Fibroblast of mammary gland (primary cell): ENCODE measurements around the gene PROC.

Experiments
- DNase-seq: peaks from one replicate; pipeline ENCODE4 v3.0.0-alpha.2; 2010; ENCODE audit warnings: low read depth
- H3K4me3 ChIP-seq: 2 replicates; pipeline ENCODE4 v1.5.1; 2011; ENCODE audit warnings: low read depth, mild to moderate bottlenecking, low read length, moderate library complexity; ENCODE audit not compliant: control insufficient read depth
- TF ChIP-seq, protein P1 (sequence below): conservative IDR thresholded peaks from 2 replicates; pipeline ENCODE4 v1.5.1; 2011; ENCODE audit warnings: low read depth, low read length, inconsistent platforms; ENCODE audit not compliant: control insufficient read depth, insufficient read depth

PROC gene

DNA sequence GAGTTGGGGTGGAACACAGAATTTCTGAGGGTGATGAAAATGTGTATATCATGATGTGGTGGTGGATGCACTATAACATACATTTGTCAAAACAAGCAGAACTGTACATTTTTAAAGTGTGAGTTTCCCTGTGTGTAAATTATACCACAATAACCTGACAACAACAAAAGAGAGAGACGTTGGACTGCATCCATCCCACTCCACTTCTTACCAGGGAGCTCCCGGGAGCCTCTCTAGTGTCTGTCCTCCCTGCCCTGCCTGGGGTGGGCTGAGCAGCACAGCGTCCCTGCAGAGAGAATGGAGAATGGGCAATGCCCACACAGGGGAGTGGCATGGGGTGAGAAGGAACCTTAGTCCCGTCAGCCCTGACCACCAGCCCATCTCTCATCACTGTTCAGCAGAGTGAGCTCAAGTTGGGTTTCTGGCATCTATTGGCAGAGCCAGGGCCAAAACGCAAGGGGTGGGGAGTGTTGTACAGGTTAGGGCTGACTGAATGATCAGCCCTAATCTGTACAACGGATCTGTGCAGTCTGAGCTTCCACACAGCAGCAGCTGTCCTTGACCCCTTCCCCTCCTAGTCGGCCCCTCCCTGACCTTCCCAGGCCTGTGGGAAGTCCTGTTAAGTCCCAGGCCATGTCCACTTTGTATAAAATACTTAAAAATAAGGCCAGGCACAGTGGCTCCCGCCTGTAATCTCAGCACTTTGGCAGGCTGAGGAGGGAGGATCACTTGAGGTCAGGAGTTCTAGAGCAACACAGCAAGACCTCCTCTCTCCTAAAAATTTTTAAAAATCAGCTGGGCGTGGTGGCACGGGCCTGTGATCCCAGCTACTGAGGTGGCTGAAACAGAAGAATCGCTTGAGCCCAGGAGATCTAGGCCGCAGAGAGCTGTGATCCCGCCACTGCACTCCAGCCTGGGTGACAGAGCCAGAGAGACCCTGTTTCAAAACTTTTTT lies 3.3 kb upstream of the PROC start:
- H3K4me3 ChIP-seq = no peak overlapping the region
- TF ChIP-seq, protein P1, sequence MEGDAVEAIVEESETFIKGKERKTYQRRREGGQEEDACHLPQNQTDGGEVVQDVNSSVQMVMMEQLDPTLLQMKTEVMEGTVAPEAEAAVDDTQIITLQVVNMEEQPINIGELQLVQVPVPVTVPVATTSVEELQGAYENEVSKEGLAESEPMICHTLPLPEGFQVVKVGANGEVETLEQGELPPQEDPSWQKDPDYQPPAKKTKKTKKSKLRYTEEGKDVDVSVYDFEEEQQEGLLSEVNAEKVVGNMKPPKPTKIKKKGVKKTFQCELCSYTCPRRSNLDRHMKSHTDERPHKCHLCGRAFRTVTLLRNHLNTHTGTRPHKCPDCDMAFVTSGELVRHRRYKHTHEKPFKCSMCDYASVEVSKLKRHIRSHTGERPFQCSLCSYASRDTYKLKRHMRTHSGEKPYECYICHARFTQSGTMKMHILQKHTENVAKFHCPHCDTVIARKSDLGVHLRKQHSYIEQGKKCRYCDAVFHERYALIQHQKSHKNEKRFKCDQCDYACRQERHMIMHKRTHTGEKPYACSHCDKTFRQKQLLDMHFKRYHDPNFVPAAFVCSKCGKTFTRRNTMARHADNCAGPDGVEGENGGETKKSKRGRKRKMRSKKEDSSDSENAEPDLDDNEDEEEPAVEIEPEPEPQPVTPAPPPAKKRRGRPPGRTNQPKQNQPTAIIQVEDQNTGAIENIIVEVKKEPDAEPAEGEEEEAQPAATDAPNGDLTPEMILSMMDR = no peak
- DNase-seq = peak; percentile 39

DNA sequence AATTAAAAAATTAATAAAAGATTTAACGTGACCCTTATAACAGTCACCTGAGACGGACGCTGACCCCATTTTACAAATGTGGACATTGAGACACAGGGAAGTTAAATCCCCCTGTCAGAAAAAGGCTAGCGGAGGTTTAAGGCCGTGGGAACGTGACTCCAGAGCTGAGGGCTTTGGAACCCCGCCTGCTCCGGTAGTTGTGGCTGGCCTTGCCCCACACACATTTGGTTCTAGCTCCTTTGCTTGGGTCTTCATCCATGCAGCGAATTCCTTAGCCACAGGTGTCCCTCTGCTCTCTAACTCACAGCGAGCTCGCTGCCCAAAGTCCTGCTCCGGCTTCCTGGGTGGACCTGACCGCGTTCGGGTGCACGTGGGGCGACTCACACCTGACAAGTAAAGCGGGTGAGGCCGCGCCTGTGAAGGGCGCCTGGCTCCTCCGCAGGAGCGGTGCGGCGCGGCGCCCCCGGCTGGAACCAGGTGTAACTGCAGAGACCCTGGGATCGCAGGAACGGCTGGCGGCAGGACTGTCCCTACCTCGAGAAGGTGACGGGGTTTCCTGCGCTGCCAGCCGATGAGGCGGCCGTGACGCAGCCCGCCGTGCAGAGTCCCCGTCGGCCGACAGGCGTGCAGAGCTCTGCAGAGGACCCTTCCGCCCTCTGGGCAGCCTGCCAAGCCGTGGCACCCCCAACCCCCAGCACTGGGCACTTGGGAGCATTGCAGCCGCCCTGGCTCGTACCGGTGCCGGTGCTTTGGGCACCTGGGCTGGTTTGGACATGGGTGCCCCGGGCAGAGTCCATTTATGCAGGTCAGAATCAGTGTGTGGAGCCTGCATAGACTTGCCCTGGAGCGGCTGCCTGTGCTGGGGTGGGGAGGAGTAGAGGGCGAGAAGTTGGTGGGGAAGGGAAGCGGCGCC lies 2.4 kb upstream of the PROC start:
- no peak for DNase-seq
- H3K4me3 ChIP-seq = no peak overlapping the region
- TF ChIP-seq, protein P1 = no peak

DNA sequence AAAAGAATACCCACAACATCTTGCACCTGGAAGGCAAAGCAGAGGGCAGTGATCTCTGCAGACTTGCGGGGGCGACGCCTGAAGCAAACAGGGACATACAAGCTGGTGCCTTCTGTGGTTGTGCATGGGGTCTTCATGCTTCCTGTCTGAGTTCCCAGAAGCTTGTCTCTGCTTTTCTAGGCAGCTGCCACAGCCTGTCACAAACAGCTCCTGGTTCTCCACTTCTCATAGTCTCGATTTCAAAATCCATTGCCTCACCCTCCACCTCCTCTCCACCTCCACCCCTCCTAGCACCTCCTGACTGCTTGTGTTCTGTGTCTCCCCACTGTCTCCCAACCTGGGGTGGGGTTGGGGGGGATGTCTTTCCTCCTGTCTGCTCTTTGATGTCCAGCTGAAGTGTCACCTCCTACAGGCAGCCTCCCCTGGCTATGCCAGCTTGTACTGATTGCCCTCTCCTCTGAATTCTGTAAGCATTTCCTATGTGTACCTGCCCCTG lies 1.7 kb upstream of the PROC start:
- TF ChIP-seq, protein P1 = no peak
- DNase-seq = no peak
- no peak overlapping the region for H3K4me3 ChIP-seq

DNA sequence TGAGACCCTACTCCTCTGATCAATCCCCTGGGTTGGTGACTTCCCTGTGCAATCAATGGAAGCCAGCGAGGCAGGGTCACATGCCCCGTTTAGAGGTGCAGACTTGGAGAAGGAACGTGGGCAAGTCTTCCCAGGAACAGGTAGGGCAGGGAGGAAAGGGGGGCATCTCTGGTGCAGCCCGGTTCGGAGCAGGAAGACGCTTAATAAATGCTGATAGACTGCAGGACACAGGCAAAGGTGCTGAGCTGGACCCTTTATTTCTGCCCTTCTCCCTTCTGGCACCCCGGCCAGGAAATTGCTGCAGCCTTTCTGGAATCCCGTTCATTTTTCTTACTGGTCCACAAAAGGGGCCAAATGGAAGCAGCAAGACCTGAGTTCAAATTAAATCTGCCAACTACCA lies 821 bp upstream of the PROC start:
- DNase-seq = no peak
- no peak overlapping the region for H3K4me3 ChIP-seq
- TF ChIP-seq, protein P1 = no peak

DNA sequence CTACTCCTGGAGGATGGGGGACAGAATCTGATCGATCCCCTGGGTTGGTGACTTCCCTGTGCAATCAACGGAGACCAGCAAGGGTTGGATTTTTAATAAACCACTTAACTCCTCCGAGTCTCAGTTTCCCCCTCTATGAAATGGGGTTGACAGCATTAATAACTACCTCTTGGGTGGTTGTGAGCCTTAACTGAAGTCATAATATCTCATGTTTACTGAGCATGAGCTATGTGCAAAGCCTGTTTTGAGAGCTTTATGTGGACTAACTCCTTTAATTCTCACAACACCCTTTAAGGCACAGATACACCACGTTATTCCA lies 844 bp downstream of the PROC start:
- DNase-seq = no peak
- TF ChIP-seq, protein P1 = no peak
- no peak overlapping the region for H3K4me3 ChIP-seq

DNA sequence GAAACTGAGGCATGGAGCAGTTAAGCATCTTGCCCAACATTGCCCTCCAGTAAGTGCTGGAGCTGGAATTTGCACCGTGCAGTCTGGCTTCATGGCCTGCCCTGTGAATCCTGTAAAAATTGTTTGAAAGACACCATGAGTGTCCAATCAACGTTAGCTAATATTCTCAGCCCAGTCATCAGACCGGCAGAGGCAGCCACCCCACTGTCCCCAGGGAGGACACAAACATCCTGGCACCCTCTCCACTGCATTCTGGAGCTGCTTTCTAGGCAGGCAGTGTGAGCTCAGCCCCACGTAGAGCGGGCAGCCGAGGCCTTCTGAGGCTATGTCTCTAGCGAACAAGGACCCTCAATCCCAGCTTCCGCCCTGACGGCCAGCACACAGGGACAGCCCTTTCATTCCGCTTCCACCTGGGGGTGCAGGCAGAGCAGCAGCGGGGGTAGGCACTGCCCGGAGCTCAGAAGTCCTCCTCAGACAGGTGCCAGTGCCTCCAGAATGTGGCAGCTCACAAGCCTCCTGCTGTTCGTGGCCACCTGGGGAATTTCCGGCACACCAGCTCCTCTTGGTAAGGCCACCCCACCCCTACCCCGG lies 1.3 kb downstream of the PROC start:
- TF ChIP-seq, protein P1 = no peak
- no peak overlapping the region for H3K4me3 ChIP-seq
- DNase-seq = no peak
